Measurements from ENCODE around the gene SELENOW.
"Not testable (repeated sequence)": the region's sequence is repeated elsewhere in the genome, so short reads cannot be mapped to it uniquely, and the experiment has no call there.

SELENOW gene

DNA sequence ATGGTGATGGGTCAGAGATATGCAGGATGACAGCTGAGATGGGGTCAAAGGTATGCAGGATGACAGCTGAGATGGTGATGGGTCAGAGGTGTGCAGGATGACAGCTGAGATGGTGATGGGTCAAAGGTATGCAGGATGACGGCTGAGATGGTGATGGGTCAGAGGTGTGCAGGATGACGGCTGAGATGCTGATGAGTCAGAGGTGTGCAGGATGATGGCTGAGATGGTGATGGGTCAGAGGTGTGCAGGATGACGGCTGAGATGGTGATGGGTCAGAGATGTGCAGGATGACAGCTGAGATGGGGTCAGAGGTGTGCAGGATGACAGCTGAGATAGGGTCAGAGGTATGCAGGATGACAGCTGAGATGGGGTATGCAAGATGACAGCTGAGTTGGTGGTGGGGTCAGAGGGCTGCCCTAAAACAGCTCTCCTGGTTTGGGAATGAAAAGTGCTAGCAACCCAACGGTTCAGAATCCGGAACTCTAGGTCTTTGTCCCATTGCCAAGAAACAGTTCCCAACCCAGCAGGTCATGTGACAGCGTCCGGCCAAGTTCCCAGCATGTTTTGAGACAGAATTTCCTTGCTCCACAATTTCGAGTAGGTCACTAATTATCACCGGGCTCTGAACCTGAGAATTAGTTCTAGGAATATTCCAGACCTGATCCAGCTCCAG is 3.2 kb downstream of the SELENOW start:
- no peak for DNase-seq (ENCODE audit: low spot score)

DNA sequence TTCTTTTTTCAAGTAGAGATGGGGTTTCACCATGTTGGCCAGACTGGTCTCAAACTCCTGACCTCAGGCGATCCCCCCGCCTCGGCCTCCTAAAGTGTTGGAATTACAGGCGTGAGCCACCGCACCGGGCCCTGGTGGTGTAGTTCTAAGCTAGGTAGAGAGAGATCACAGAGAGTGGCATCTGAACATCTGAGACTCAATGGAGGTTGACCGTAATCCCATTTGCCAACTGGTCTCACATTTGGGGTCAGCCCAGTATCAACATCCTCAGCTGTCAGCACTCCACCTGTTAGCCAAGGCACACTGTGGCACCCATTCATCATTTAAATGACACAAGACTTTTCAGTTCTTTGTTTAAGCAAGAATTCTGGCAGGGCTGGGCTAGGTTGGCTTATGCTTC is 8.1 kb downstream of the SELENOW start:
- DNase-seq (ENCODE audit: low spot score): no peak

DNA sequence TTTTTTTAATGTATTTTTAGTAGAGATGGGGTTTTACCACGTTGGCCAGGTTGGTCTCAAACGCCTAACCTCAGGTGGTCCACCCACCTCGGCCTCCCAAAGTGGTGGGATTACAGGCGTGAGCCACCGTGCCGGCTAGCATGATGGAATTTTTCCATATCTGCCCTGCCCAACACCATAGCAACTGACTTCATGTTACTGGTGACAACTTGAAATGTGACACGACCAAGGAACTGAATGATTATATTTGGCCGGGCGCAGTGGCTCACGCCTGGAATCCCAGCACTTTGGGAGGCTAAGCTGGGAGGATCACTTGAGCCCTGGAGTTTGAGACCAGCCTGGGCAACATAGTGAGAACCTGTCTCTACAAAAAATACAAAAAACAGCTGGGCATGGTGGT is 8.8 kb downstream of the SELENOW start:
- DNase-seq (ENCODE audit: low spot score): not testable (repeated sequence)

DNA sequence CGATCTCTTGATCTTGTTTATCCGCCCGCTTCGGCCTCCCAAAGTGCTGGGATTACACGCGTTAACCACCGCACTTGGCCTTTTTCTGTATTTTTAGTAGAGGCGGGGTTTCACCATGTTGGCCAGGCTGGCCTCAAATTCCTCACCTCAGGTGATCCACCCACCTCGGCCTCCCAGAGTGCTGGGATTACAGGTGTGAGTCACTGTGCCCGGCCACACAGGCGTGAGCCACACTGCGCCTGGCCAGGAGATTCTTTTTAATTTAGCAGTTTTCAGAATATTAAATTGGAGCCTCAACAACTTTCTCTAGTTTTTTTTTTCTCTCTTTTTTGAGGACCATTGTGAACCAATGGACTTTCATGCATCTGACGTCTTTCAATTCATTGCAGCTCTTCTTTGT is 11.3 kb downstream of the SELENOW start:
- not testable (repeated sequence) for DNase-seq (ENCODE audit: low spot score)

DNA sequence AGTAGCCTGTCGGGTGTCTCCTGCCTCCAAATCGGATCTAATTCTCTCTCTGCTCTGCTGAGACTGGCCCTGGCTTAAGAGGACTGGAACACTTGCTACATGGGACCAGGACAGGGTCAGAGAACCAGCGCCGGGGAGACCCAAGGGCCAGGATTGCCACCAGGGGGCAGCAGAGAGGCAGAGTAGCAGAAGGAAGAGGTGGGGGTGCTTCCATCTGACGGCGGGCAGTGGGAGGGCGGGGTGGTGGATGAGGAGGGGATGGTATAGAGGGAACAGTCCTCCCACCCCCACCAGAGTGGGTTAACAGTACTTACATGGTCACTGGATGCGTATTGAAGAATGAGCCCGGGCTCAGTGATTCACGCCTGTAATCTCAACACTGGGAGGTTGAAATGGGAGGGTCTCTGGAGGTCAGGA is 11.9 kb downstream of the SELENOW start:
- peak; percentile 72 for DNase-seq (ENCODE audit: low spot score)

DNA sequence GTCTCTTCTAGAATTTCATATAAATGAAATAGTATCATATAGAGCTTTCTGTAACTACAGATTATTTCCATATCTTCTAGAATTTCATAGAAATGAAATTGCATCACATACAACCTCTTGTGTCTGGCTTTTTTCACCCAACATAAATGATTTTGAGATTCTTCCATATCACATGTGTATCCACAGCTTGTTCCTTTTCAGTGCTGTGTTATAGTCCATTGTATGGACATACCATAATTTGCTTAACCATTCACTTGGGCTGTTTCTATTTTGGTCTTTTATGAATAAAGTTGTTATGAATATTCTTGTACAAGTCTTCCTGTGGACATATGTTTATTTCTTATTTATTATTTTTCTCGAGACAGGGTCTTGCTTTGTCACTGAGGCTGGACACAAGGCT is 14.1 kb downstream of the SELENOW start:
- DNase-seq (ENCODE audit: low spot score): no peak

DNA sequence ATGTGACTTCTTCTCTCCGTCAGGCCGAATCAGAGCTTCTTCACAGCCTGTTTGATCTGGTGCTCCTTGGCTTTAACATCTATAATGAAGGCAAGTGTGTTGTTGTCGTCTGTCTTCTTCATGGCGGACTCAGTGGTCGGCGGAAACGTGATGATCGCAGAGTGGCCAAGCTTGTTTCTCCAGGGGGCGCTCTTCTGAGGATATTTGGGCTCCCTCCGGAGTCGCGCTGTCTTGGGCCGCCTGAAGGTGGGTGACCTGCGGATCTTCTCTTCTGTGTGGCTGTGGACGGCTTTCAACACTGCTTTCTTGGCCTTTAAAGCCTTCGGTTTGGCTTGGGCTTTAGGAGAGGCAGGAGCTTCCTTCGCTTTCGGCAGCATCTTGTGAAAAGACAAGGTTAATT is 16.0 kb downstream of the SELENOW start:
- no peak for DNase-seq (ENCODE audit: low spot score)

DNA sequence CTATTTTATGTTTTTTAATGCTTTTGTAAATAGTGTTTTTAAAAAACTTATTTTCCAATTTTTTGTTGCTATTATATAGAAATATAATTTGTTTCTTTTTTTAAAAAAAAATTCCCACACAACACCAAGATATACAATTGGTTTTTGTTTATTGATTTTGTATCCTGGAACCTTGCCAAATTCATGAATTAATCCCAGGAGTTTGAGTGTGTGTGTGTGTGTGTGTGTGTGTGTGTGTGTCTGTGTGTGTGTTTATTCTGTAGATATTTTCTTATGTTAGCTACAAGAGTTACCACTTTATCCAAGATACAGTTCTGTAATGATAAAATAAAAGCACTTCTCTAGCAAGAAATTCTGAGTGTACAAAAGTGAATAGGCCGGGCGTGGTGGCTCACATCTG is 18.3 kb downstream of the SELENOW start:
- DNase-seq (ENCODE audit: low spot score): no peak

DNA sequence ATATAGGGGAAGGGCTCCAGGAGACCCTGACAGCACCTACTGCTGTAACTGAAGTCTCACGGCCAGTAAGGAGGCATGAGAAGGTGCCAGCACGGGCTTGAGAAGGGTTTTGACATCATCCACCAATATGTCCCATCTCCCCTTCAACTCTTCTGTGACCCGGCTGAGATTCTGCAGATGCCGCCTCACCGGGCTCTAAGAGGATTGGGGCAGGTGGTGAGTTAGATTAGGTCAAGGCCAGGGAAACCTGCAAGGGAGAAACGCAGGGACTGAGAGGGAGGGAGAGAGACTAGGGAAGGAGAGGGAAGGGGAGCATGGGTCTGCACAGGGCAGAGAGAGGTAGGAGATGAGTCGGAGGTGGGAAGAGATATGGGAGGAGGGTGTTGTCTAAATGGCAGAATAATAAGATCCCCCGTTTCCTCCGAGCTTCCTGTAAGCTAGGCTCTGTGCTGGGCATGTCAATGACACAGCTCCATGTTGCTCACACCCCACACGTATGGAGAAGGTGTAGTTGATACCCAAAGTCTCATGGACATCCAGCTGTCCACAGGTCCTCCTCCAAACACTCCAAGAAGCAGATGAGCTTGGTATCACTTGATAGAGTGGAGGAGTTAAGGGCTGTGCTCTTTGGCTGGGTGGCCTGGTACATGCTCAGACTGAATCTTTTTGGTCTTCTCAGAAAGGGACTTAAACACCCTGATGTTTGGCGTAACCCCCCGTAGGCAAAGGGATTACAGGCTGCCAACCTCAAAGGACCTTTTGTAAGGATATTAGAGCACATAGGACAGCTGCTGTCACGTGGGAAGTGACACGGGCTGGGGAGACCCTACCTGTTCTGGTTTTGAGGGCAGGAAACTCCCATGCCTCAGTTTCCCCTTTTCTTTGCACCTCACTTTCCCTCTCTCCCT is 19.7 kb downstream of the SELENOW start:
- DNase-seq (ENCODE audit: low spot score): no peak

DNA sequence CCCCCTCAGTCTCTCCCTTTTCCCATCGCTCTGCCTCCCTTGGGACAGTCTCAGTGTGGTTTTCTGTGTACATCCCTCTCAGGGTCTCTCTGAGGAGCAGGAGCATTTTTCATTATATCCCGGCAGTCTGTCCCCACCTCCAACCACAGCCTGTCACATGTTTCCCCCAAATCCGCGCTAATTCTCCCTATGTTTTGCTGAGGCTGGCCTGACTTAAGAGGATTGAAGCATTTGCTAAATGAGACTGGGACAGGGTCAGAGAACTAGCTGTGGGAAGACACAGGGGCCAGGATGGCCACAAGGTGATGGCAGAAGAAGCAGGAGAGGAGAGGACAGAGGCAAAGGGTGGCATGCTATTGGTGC is 20.4 kb downstream of the SELENOW start:
- DNase-seq (ENCODE audit: low spot score): no peak

DNA sequence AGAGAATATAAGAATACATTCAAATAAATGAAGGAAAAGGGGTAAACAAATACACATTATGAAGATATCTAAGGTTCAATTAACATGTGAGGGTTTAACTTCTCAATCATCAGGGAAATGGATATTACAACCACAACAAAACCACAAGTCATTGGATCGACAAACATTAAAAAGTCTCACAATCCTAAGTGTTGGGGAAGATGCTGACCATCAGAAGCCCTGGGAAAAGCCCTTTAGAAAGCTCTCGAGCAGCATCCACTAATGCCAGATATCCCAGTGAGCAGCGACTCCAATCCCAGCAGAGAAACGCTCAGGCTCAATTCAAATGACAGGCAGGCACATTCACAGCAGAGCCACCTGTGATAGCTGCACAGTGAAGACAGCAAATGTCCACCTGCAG is 22.8 kb downstream of the SELENOW start:
- DNase-seq (ENCODE audit: low spot score): no peak

DNA sequence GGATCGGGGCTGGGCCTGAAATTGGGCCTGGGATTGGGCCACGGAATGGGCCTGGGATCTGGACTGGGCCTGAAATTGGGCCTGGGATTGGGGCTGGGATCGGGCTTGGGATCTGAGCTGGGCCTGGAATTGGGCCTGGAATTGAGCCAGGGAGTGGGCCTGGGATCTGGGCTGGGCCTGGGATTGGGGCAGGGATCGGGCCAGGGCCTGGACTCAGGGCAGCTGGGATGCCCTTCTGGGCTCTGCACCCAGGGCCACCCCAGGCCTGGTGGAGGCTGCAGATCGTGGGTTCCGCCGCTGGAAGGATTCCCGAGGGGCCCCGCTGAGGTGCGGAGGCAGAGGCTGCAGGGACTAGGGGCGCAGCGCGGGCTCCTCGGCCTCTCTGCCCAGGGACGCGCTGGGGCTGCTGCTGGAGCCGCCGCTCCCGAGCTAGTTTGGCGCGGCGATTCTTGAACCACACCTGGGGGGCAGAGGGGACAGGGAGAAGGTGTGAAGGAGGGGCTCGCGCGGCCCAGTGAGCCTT is 24.1 kb downstream of the SELENOW start:
- no peak for DNase-seq (ENCODE audit: low spot score)

DNA sequence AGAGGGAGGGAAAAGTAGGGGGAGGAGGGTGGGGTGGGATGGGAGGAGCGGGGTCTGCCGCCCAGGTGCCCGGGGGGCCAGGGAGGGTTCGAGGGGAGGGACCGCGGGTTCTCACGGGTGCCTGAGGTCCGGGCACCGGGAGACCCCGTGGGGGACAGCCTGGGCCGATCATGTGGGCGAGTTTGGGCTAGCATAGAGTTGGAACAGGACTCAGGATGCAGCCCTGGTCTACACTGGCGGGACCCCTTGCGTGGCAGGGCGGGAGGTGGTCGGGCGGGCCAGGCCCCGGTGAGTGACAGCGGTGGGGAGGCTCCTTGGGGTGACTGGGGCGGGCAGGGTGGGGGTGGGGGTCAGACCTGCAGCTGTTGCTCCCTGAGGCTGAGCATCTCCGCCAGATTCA is 24.6 kb downstream of the SELENOW start:
- not testable (repeated sequence) for DNase-seq (ENCODE audit: low spot score)

DNA sequence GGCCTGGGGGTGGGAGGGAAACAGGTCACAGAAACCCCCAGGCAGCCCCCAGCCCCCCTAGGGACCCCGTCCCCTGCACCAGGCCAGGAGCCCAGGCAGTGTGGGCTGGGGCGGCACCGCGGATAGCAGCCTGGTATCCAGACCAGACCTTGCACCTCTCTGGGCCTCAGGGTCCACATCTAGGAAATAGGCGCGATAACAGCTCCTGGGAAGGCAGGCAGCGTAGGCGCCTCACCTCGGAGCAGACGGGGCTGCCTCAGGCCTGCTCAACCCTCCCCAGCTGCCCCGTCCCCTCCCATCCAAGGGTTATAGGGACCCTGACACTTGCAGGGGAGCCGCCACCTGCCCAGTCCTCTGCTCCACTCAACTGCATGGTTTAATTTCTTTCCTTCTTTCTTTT is 25.2 kb downstream of the SELENOW start:
- not testable (repeated sequence) for DNase-seq (ENCODE audit: low spot score)

DNA sequence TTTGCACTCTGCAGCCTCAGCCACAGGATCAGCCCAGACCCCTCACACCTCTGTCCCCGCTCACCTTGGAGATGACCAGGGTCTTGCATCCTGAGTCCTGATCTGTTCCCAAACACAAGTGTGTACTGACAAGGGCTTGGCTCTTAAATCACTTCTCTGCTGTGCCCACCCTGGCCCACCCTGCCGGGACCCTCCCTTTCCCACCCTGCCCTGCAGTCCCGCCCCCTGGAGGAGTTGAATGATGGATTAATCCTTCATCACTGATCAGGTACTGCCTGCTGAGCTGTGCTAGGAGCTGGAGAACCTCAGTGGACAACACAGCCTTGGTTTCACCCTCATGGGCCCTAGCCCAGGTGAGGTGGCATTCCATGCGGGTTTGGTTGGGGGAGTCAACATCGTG is 25.9 kb downstream of the SELENOW start, which contains the start of gene TPRX1:
Gene TPRX1, minus strand, starts transcription at position 101 of the 400 bp plus-strand sequence. Its CDS starts 12 bp downstream, at position 89.
- DNase-seq (ENCODE audit: low spot score): not testable (repeated sequence)

DNA sequence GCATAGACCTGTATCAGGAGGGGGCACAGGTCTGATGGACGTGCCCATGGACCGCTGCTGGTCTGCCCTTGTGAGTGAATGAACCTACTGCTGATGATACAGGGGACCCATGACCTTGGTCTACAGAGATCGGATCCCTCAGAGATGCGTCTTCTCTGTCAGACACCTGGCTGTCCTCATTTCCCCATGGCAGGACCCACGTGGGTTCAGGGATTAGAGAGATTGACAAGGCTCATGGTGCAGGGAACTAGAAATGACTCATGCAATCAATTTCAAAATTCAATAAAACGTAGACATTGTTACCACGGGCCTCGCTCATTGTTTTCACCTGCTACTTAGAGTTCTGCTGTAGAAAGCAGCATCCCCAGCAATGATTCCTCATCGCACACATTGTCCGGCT is 26.8 kb downstream of the SELENOW start:
- no peak for DNase-seq (ENCODE audit: low spot score)

DNA sequence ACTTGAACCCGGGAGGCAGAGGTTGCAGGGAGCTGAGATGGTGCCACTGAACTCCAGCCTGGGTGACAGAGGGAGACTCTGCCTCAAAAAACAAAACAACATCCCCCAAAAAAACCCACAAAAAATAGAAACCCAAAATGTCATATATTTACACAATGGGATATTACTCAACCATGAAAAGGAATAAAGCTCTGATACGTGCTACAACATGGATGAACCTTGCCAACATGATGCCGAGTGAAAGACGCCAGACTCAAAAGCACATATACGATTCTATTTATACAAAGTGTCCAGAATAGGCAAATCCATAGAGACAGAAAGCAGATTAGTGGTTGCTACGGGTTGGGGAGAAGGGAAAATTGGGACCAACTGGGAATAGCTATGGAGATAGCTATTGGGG is 27.9 kb downstream of the SELENOW start:
- DNase-seq (ENCODE audit: low spot score): no peak

DNA sequence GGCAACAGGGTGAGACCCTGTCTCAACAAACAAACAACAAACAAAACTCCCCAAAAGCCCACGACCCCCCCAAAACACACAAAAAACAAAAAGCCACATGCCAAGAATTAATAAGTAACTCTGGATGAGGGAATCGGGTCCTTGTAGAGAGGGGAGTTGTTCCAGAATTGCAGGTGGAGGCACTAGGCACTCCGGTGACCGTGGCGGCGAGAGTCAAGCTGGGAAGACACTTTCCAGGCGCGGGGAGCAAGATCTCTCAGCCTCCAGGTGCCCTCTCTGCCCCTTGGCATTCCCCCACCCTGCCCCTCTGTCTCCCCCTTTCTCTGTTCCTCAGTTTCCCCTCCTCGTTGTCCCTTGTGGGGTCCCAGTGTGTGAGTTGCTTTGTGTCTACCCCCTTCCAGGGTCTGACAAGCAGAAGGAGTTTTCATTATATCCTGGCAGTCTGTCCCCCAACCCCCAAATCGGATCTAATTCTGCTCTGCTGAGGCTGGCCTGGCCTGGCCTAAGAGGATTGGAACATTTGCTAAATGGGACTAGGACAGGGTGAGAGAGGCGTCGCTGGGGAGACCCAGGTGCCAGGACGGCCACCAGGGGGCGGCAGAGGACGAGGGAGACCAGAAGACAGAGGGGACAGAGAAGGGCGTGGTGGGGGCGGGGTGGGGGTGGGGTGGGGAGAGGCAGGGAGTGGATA is 34.9 kb downstream of the SELENOW start:
- DNase-seq (ENCODE audit: low spot score): peak; percentile 57

DNA sequence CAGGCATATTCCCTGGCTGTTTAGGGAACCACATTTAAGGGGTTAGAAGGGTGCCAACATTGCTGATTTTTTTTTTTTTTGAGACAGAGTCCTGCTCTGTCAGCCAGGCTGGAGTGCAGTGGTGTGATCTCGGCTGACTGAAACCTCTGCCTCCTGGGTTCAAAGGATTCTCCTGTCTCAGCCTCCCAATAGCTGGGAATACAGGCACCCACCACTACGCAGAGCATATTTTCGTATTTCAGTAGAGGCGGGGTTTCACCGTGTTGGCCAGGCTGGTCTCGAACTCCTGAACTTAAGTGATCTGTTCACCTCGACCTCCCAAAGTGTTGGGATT is 35.5 kb downstream of the SELENOW start:
- DNase-seq (ENCODE audit: low spot score): no peak

DNA sequence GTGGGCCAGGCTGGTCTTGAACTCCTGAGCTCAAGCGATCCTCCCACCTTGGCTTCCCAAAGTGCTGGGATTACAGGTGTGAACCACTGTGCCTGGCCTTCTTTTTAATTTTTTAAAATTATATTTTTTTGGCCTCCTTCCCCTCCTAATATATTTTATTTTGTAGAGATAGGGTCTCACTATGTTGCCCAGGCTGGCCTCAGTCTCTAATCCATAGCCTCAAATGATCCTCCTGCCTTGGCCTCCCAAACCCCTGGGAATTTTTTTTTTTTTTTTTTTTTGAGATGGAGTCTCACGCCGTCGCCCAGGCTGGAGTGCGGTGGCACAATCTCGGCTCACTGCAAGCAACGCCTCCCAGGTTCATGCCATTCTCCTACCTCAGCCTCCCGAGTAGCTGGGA is 37.8 kb downstream of the SELENOW start:
- not testable (repeated sequence) for DNase-seq (ENCODE audit: low spot score)

DNA sequence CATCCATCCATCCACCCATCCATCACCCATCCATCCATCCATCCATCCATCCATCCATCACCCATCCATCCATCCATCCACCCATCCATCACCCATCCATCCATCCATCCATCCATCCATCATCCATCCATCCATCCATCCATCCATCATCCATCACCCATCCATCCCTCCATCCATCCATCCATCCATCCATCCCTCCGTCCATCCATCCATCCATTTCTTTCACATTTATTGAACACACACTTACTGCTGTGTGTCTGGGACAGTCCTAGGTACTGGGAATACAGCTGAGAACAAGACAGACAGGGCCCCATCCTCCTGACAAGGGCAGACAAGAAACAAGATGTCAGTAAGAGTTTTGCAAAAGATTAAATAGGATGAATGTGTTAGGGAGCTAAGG is 39.7 kb downstream of the SELENOW start:
- not testable (repeated sequence) for DNase-seq (ENCODE audit: low spot score)

DNA sequence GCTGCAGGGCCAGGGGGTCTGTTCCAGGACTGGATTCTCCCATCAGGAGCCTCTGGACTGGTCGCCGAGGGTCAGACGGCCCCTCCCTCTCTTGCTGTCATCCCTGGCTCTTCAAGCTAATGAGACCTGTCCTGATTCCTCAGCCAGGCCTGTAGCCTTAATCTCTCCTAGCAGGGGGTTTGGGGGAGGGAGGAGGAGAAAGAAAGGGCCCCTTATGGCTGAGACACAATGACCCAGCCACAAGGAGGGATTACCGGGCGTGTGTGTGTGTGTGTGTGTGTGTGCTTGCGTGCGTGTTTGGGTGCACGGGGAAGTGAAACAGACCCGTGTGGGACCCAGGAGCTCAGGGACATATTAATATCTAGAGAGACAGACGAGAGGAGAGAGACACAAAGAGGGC is 41.4 kb downstream of the SELENOW start:
- no peak for DNase-seq (ENCODE audit: low spot score)

DNA sequence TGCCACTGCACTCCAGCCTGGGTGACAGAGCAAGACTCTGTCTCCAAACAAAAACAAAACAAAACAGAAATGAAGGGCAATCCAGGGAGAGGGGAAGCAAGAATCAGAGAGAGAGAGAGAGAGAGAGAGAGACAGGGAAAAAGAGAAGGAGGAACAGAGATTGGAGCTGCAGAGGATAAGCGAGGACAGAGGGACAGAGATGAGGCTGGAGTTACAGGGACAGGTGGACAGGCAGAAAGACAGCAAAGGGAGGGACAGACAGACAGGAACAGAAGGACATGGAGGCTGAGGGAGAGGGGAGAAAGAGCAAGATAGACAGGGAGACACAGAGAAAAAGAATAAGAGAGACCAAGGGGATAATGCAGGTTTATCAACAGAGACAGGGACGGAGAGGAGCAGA is 41.9 kb downstream of the SELENOW start:
- DNase-seq (ENCODE audit: low spot score): no peak

All from CD4-positive, alpha-beta T cell treated with Interleukin-6 at 100 ng/mL for 8 hours (primary cell).